Activated T-helper 1 cell treated with anti-CD3 and anti-CD28 coated beads, Interleukin-12 subunit alpha, Interleukin-12 subunit beta, Interleukin-2, Interleukin-4 antibody, amounts not matched to agents 30 ng/mL and 10 ng/mL and 1 ng/mL, durations not matched to agents 14 hours and 24 hours and 36 hours (primary cell): ENCODE results near the gene TYMP. TPM values are rescaled to one million over a fixed set of nuclear protein-coding genes. Genes with fewer than 3 reads are reported as not detected.
A peak's percentile ranks its signal among the peaks of the same experiment; 100 is the strongest.
"Not testable (repeated sequence)": the region's sequence is repeated elsewhere in the genome, so short reads cannot be mapped to it uniquely, and the experiment has no call there.

ENCODE experiments used
- DNase-seq: peaks from one replicate; pipeline ENCODE4 v3.0.0; 2021; ENCODE audit warnings: low spot score
- H3K27ac Mint-ChIP-seq: one replicate; pipeline ENCODE4 v1.8.0; 2021; ENCODE audit warnings: mild to moderate bottlenecking, mixed read lengths
- H3K27me3 Mint-ChIP-seq: one replicate; pipeline ENCODE4 v1.8.0; 2022; ENCODE audit warnings: mild to moderate bottlenecking, moderate library complexity, mixed read lengths; ENCODE audit not compliant: insufficient read depth
- H3K36me3 Mint-ChIP-seq: one replicate; pipeline ENCODE4 v1.8.0; 2021; ENCODE audit warnings: low read depth, mixed read lengths
- H3K4me1 Mint-ChIP-seq: one replicate; pipeline ENCODE4 v1.8.0; 2021; ENCODE audit warnings: low read depth, mixed read lengths
- H3K4me3 Mint-ChIP-seq: one replicate; pipeline ENCODE4 v1.8.0; 2021; ENCODE audit warnings: mild to moderate bottlenecking, moderate library complexity, mixed read lengths
- H3K9me3 Mint-ChIP-seq: one replicate; pipeline ENCODE4 v1.8.0; 2021; ENCODE audit warnings: mixed read lengths
- intact Hi-C: fragments of 100-400 bp; cut with micrococcal nuclease; formaldehyde crosslinking; loops from one replicate; pipeline ENCODE4 v1.15.1; 2024
- total RNA-seq: library from RNA; stranded (reverse); gene quantifications from 2 replicates; pipeline ENCODE4 v1.2.3, GENCODE V29; 2022

TYMP gene
- total RNA-seq, 1 donor from 2014 or later: 57.2 TPM

DNA sequence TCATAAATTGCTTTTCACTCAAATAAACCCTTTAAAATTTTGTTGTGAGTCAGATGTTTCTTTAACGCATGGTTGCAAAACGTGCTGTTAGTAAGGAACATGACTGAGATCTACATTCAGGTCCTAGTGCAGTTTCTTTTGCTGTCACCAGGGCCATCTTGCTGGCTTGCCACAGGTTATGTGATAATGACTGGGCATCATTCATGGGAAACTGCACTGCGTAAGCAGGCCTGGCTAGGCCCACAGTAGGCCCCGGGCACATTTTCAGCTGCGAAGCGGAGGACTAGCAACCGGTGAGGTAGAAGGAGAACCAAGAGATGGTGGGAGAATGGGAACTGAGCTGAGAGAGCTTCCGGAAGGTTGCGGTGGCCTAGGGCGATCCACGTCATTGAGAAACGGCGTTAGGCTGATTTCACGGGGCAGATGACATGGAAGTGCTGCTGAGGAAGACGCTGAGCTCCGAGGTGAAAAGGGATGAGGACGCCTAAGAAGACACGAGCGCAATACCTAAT is 12.7 kb upstream of the TYMP start:
- DNase-seq: no peak
- H3K9me3 Mint-ChIP-seq: no peaks in the 10 kb centered on the region
- H3K27me3 Mint-ChIP-seq: no peaks in the 10 kb centered on the region
- peaks cover 4% of the 10 kb centered on the region for H3K36me3 Mint-ChIP-seq
- H3K4me1 Mint-ChIP-seq: peaks cover 64% of the 10 kb centered on the region
- H3K4me3 Mint-ChIP-seq: peak overlapping the region; percentile 58
- intact Hi-C loops: loop anchor here (5.0 kb wide), 1 partner anchor 525 kb away; no protein-coding TSS in a partner anchor
- peak overlapping the region; percentile 93 for H3K27ac Mint-ChIP-seq

GRCh38 chr22:50541667-50542026 is 11.8 kb upstream of the TYMP start:
- H3K27ac Mint-ChIP-seq: peak overlapping the region; percentile 93
- DNase-seq: peak; percentile 49
- peaks cover 72% of the 10 kb centered on the region for H3K4me1 Mint-ChIP-seq
- peak overlapping the region; percentile 42 for H3K4me3 Mint-ChIP-seq
- H3K36me3 Mint-ChIP-seq, H3K9me3 Mint-ChIP-seq, H3K27me3 Mint-ChIP-seq: not testable (repeated sequence)
- intact Hi-C loops: loop anchor here (5.0 kb wide), 1 partner anchor 524 kb away; no protein-coding TSS in a partner anchor

- Mint-ChIP-seq H3K36me3 (peaks cover 4% of the 10 kb centered on the region), H3K9me3 (no peaks in the 10 kb centered on the region), H3K4me1 (peaks cover 73% of the 10 kb centered on the region), H3K27me3 (no peaks in the 10 kb centered on the region), H3K27ac (peak overlapping the region; percentile 93), H3K4me3 (peak overlapping the region; percentile 12)
- intact Hi-C loops: loop anchor here (5.0 kb wide), 1 partner anchor 523 kb away; no protein-coding TSS in a partner anchor
- no peak for DNase-seq
Measured at GRCh38 chr22:50540381-50540780, 10.6 kb upstream of the TYMP start.

- Mint-ChIP-seq H3K4me3 (peak overlapping the region; percentile 41), H3K4me1 (peaks cover 84% of the 10 kb centered on the region), H3K27me3 (no peaks in the 10 kb centered on the region), H3K27ac (peak overlapping the region; percentile 97), H3K36me3 (peaks cover 8% of the 10 kb centered on the region), H3K9me3 (no peaks in the 10 kb centered on the region)
- DNase-seq: no peak
- intact Hi-C loops: loop anchor here (2.0 to 10.0 kb wide), 3 partner anchors 83 to 573 kb away; partner anchors contain the start of gene PIM3
Measured at GRCh38 chr22:50537765-50538164, 8.0 kb upstream of the TYMP start.

DNA sequence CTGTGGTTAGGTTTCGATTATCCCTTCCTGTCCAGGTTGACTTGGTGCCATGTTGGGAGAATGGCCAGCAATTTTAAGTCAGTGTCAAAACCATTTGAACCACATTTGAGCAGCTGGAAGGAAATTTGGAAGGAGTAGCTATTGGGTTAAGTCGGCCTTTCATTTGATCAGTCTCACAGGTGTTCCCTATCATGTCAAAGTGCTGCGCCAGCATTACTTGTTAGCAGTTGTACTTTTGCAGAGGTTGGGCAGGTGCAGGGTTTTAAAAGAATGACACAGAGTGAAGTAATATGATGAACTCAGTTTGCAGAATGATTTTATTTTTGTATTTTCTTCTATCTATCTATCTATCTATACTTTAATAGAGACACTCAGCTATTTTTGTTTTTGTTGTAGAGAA is 6.4 kb upstream of the TYMP start:
- H3K27me3 Mint-ChIP-seq: no peaks in the 10 kb centered on the region
- H3K9me3 Mint-ChIP-seq: no peaks in the 10 kb centered on the region
- peaks cover 72% of the 10 kb centered on the region for H3K4me1 Mint-ChIP-seq
- H3K36me3 Mint-ChIP-seq: peaks cover 6% of the 10 kb centered on the region
- no peak overlapping the region for H3K4me3 Mint-ChIP-seq
- no peak for DNase-seq
- H3K27ac Mint-ChIP-seq: no peak overlapping the region
- intact Hi-C loops: loop anchor here (5.0 to 10.0 kb wide), 2 partner anchors 156 to 571 kb away; partner anchors contain the start of gene PIM3

GRCh38 chr22:50535113-50535512 is 5.3 kb upstream of the TYMP start:
- Mint-ChIP-seq H3K4me3 (no peak overlapping the region), H3K27ac (no peak overlapping the region), H3K4me1 (peaks cover 62% of the 10 kb centered on the region), H3K9me3 (no peaks in the 10 kb centered on the region), H3K27me3 (no peaks in the 10 kb centered on the region), H3K36me3 (peaks cover 6% of the 10 kb centered on the region)
- DNase-seq: no peak
- intact Hi-C loops: loop anchor here (5.0 to 10.0 kb wide), 2 partner anchors 157 to 570 kb away; partner anchors contain the start of gene PIM3

DNA sequence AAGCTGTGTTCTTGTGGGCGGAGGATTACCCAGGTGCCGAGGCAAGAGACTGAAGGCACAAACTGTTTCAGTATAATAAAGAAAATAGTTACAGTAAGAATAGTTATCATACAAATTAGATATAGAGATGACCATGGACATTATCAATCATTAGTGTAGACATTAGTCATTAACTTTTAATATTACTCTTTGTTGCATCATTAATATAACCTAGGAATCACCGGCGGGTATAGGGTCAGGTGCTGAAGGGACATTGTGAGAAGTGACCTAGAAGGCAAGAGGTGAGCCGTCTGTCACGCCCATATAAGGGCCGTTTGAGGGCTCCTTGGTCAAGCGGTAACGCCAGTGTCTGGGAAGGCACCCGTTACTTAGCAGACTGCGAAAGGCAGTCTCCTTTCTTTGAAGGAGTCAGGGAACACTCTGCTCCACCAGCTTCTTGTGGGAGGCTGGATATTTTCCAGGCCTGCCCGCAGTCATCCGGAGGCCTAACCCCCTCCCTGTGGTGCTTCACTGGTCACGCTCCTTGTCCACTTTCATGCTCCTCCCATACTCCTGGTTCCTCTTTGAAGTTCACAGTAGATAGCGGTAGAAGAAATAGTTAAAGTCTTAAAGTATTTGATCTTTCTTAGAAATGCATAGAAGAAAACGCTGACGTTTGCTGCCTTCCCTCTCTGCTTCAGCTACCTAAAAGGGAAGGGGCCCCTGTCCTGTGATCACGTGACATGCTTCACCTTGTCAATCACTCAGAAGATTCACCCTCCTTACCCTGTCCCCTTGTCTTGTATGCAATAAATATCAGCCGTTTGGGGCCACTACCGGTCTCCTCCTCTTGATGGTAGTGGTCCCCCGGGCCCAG is 4.3 kb upstream of the TYMP start:
- intact Hi-C loops: loop anchor here (10.0 kb wide), 1 partner anchor 569 kb away; the partner anchor contains the start of gene PIM3
- DNase-seq, H3K27me3 Mint-ChIP-seq, H3K9me3 Mint-ChIP-seq, H3K36me3 Mint-ChIP-seq: not testable (repeated sequence)
- peak overlapping the region; percentile 89 for H3K27ac Mint-ChIP-seq
- peak overlapping the region; percentile 60 for H3K4me3 Mint-ChIP-seq
- H3K4me1 Mint-ChIP-seq: peaks cover 53% of the 10 kb centered on the region

- peak overlapping the region; percentile 89 for H3K27ac Mint-ChIP-seq
- H3K4me1 Mint-ChIP-seq: peaks cover 54% of the 10 kb centered on the region
- H3K27me3 Mint-ChIP-seq: no peaks in the 10 kb centered on the region
- peak overlapping the region; percentile 93 for H3K4me3 Mint-ChIP-seq
- intact Hi-C loops: loop anchor here (10.0 kb wide), 1 partner anchor 568 kb away; the partner anchor contains the start of gene PIM3
- H3K36me3 Mint-ChIP-seq: peaks cover 6% of the 10 kb centered on the region
- no peaks in the 10 kb centered on the region for H3K9me3 Mint-ChIP-seq
- no peak for DNase-seq
Measured at GRCh38 chr22:50532824-50533796, 3.3 kb upstream of the TYMP start.

DNA sequence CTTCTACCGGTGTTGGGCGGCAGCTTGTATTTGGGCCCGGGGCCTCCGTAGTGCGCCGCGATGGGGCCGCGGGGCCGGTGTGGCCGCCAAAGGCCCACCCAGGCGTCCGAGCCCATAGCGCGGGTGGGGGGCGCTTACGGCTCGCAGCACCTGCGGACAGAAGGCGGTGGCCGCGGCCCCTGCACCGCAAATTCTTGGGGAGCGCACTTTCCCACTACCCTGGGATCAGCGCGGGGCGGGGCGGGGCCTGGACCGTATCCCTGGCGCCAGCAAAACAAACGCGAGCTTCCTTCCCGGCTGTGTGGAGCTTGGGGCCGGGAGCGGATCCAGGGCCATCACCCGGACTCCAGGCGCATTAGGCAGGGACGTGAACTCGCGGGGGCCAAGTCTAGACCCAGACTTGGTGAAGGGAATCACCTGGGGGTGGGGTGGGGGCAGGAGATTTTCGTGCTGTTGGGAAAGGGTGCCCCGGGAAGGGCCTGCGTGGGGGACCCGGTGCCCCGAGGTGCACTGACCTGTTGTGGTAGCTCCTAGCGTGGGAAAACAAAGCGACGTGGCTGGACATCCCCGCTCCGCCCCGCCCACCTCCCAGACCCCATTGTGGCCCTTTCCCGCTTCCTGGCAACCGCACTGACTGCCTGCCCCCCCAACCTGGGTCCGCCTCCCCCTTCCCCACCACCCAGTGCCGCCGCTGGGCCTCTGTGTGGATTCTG is 2.3 kb upstream of the TYMP start:
- DNase-seq: no peak
- Mint-ChIP-seq H3K27ac (peak overlapping the region; percentile 99), H3K36me3 (peaks cover 7% of the 10 kb centered on the region), H3K4me3 (peak overlapping the region; percentile 93), H3K9me3 (no peaks in the 10 kb centered on the region), H3K27me3 (no peaks in the 10 kb centered on the region), H3K4me1 (peaks cover 56% of the 10 kb centered on the region)
- intact Hi-C loops: loop anchor here (1.0 to 10.0 kb wide), 5 partner anchors 7 to 567 kb away; partner anchors contain the start of genes CHKB, KLHDC7B and PIM3

DNA sequence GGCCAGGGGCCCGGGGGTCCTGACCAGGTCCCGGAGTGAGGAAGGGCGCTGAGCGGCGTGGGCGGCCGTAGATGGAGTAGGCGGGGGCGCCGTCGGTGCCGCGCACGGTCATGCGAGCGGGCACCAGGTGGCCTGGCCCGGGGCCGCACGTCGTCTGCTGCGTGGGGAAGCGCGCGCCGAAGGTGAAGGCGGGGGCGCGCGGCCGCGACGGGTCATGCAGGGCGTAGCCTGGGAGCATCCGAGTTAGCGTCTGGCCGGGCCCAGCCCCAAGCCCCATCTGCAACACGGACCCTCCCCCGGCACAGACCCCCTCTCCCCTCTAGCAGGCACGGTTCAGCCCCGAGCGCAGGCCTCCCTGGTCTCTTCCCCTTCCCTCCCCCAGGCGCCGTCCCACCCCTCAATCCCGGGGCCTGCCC is 1.7 kb upstream of the TYMP start:
- Mint-ChIP-seq H3K36me3 (peaks cover 7% of the 10 kb centered on the region), H3K27me3 (no peaks in the 10 kb centered on the region), H3K27ac (peak overlapping the region; percentile 99), H3K9me3 (no peaks in the 10 kb centered on the region), H3K4me3 (peak overlapping the region; percentile 93), H3K4me1 (peaks cover 53% of the 10 kb centered on the region)
- intact Hi-C loops: loop anchor here (1.0 to 10.0 kb wide), 5 partner anchors 8 to 567 kb away; partner anchors contain the start of genes CHKB, KLHDC7B and PIM3
- DNase-seq: peak; percentile 75

DNA sequence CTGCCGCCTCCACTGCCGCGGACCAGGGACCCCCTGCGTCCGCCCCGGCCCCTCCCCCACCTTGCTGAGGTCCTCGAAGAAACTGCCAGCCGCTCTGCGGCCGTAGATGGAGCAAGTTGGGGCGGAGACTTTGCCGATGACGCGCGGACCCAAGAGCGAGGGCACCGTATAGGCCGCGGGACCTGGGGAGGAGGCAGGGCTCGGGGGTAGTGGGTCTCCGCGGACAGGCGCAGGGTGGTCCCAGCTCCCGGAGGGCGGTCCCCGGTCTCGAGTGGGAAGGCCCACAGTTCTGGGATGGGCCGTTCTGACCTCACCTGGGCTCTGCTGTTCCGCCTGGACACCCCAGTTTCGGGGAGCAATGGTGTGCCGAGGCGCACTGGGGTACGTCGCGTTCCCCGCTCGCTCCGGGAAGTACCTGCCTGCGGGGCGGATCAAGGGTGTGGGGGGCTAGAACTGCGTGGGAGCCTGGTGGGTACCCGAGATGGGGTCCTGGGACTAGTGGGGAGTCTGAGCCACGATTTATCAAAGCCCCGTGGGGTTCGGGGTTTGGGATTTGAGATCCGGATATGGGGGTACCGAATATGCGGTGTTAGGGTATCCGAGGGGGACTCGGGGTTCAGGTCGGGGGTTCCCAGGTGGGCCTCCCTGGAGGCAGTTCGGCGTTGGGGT is 1.2 kb upstream of the TYMP start:
- intact Hi-C loops: loop anchor here (1.0 to 10.0 kb wide), 6 partner anchors 8 to 566 kb away; partner anchors contain the start of genes CHKB, KLHDC7B and PIM3
- H3K27me3 Mint-ChIP-seq: no peaks in the 10 kb centered on the region
- DNase-seq: peak; percentile 83

More for the DNA sequence above, 1.2 kb upstream of the TYMP start:
- H3K9me3 Mint-ChIP-seq: no peaks in the 10 kb centered on the region
- peak overlapping the region; percentile 99 for H3K27ac Mint-ChIP-seq
- peaks cover 48% of the 10 kb centered on the region for H3K4me1 Mint-ChIP-seq
- peaks cover 7% of the 10 kb centered on the region for H3K36me3 Mint-ChIP-seq
- H3K4me3 Mint-ChIP-seq: peak overlapping the region; percentile 93
